Measurements from ENCODE around the gene ROGDI.

ROGDI gene

GRCh38 chr16:4801962-4802658 lies at the start of gene ROGDI (continued):
- TF ChIP-seq ZEB2 (tag by site-specific recombination; IDR thresholded peaks at IDR 0.05) (peak; percentile 70), ZNF549 (tag by site-specific recombination; IDR thresholded peaks at IDR 0.05) (no peak), ZNF768 (tag by site-specific recombination; IDR thresholded peaks at IDR 0.05) (peak; percentile 65; the same call in 1 of the 2 replicates)
- TF ChIP-seq, protein P1, sequence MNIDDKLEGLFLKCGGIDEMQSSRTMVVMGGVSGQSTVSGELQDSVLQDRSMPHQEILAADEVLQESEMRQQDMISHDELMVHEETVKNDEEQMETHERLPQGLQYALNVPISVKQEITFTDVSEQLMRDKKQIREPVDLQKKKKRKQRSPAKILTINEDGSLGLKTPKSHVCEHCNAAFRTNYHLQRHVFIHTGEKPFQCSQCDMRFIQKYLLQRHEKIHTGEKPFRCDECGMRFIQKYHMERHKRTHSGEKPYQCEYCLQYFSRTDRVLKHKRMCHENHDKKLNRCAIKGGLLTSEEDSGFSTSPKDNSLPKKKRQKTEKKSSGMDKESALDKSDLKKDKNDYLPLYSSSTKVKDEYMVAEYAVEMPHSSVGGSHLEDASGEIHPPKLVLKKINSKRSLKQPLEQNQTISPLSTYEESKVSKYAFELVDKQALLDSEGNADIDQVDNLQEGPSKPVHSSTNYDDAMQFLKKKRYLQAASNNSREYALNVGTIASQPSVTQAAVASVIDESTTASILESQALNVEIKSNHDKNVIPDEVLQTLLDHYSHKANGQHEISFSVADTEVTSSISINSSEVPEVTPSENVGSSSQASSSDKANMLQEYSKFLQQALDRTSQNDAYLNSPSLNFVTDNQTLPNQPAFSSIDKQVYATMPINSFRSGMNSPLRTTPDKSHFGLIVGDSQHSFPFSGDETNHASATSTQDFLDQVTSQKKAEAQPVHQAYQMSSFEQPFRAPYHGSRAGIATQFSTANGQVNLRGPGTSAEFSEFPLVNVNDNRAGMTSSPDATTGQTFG (tag by site-specific recombination; IDR thresholded peaks at IDR 0.05; ENCODE audit: borderline replicate concordance): no peak
- TF ChIP-seq, protein P2, sequence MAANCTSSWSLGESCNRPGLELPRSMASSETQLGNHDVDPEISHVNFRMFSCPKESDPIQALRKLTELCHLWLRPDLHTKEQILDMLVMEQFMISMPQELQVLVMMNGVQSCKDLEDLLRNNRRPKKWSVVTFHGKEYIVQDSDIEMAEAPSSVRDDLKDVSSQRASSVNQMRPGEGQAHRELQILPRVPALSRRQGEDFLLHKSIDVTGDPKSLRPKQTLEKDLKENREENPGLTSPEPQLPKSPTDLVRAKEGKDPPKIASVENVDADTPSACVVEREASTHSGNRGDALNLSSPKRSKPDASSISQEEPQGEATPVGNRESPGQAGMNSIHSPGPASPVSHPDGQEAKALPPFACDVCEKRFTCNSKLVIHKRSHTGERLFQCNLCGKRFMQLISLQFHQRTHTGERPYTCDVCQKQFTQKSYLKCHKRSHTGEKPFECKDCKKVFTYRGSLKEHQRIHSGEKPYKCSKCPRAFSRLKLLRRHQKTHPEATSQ (tag by site-specific recombination; IDR thresholded peaks at IDR 0.05): no peak
- TF ChIP-seq, protein P3, sequence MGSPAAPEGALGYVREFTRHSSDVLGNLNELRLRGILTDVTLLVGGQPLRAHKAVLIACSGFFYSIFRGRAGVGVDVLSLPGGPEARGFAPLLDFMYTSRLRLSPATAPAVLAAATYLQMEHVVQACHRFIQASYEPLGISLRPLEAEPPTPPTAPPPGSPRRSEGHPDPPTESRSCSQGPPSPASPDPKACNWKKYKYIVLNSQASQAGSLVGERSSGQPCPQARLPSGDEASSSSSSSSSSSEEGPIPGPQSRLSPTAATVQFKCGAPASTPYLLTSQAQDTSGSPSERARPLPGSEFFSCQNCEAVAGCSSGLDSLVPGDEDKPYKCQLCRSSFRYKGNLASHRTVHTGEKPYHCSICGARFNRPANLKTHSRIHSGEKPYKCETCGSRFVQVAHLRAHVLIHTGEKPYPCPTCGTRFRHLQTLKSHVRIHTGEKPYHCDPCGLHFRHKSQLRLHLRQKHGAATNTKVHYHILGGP (tag by site-specific recombination; IDR thresholded peaks at IDR 0.05): no peak
- TF ChIP-seq, protein P4, sequence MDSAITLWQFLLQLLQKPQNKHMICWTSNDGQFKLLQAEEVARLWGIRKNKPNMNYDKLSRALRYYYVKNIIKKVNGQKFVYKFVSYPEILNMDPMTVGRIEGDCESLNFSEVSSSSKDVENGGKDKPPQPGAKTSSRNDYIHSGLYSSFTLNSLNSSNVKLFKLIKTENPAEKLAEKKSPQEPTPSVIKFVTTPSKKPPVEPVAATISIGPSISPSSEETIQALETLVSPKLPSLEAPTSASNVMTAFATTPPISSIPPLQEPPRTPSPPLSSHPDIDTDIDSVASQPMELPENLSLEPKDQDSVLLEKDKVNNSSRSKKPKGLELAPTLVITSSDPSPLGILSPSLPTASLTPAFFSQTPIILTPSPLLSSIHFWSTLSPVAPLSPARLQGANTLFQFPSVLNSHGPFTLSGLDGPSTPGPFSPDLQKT (IDR thresholded peaks at IDR 0.05; ENCODE audit: borderline replicate concordance, low read depth, low read length): no peak

DNA sequence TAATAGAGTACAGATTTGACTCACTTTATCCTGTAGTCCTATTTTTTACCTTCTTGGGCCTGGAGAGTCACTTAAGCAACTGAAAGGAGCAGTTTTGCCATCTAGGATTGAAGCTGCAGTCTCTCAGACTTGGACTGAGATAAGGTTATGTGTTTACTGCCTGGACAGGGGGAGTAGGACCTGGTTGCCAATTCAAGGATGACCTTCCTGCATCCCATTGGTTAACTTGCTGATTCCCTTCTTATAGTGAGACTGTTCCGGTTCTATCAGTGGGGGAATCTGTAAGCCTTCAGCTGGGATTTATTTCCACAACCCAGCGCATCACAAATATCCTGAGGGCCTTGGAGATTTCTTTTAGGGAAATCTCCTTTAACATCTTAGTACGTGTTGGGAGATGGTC lies 47.8 kb upstream of the ROGDI start:
- TF ChIP-seq ZNF423 (tag by site-specific recombination; IDR thresholded peaks at IDR 0.05): no peak
- no peak for TF ChIP-seq ZNF596 (tag by site-specific recombination; IDR thresholded peaks at IDR 0.05)
- no peak for TF ChIP-seq HOXC10 (CRISPR knock-in tag; IDR thresholded peaks at IDR 0.05)
- TF ChIP-seq ZNF23 (tag by site-specific recombination; IDR thresholded peaks at IDR 0.05; ENCODE audit: borderline replicate concordance): no peak
- TF ChIP-seq SP2 (tag by site-specific recombination; IDR thresholded peaks at IDR 0.05): no peak
- no peak for TF ChIP-seq ZNF211 (tag by site-specific recombination; IDR thresholded peaks at IDR 0.05; ENCODE audit: low read depth)
- TF ChIP-seq ZNF157 (tag by site-specific recombination; IDR thresholded peaks at IDR 0.05): no peak
- TF ChIP-seq IKZF3 (tag by site-specific recombination; IDR thresholded peaks at IDR 0.05): no peak
- no peak for TF ChIP-seq ZNF670 (tag by site-specific recombination; IDR thresholded peaks at IDR 0.05; ENCODE audit: low read depth)
- TF ChIP-seq OSR2 (tag by site-specific recombination; IDR thresholded peaks at IDR 0.05): no peak
- no peak for TF ChIP-seq ZNF692 (tag by site-specific recombination; IDR thresholded peaks at IDR 0.05)
- TF ChIP-seq, protein P4 (IDR thresholded peaks at IDR 0.05; ENCODE audit: borderline replicate concordance, low read depth, low read length): no peak
- no peak for TF ChIP-seq ZNF529 (tag by site-specific recombination; IDR thresholded peaks at IDR 0.05; ENCODE audit: insufficient replicate concordance)
- no peak for TF ChIP-seq MZF1 (tag by site-specific recombination; IDR thresholded peaks at IDR 0.05; ENCODE audit: borderline replicate concordance)
- no peak for TF ChIP-seq ZNF544 (tag by site-specific recombination; IDR thresholded peaks at IDR 0.05)
- POLR2A ChIA-PET: no interaction called here
- CTCF ChIA-PET: interaction anchor here (0.6 kb wide), 1 partner anchor 106 kb away, joined by 3 read pairs; no protein-coding TSS in a partner anchor
- Histone ChIP-seq H3K27ac (ENCODE audit: extremely low read depth, low read depth, low read length) (no peak overlapping the region), H3K4me3 (ENCODE audit: low read depth, low read length) (no peak overlapping the region), H3K36me3 (ENCODE audit: control insufficient read depth in 2 of 2, insufficient read depth in 1 of 2, low read length in 2 of 2) (peaks cover 10 to 31% of the 10 kb centered on the region in 2 experiments; a peak in 2 of 3 replicates), H3K9me3 (ENCODE audit: control insufficient read depth, insufficient read depth, low read depth, low read length) (no peaks in the 10 kb centered on the region), H3K4me1 (ENCODE audit: control insufficient read depth, insufficient read depth, low read length) (peaks cover 11% of the 10 kb centered on the region)

Measured in HEK293 (cell line).